ENCODE data around the gene DLG2. TPM values are rescaled to one million over a fixed set of nuclear protein-coding genes. Genes with fewer than 3 reads are reported as not detected.

Gene DLG2
- total and polyA plus RNA-seq, 2 of the 4 experiments (the other 2 are of a cell fraction) = 0.31 to 0.36 TPM

DNA sequence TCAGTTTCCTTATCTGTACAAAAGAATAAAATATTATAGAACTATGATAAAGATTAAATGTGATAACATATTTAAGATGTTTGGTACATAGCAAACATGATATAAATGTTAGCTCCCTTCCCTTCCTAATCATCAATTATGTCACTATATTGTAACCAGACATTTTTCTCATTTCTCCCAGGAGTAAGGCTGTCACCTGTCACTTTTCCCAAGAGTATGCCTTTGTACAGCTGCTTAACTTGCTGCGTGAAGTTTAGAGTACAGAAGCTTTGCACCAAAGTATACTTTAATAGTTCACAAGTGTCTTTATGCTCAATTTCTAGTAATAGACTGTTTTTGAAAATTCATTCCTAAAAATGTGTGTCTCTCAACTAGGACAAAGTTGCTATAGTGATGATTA is 186.9 kb downstream of the DLG2 start:
- no peak overlapping the region for H2AK5ac ChIP-seq (ENCODE audit: low read depth, low read length)
- H4K5ac ChIP-seq (ENCODE audit: low read depth, low read length) = no peak overlapping the region
- H2AK9ac ChIP-seq (replicated peaks; ENCODE audit: low read depth, low read length, poor library complexity) = no peak overlapping the region
- H2AFZ ChIP-seq (replicated peaks; ENCODE audit: low read length, poor library complexity) = no peak overlapping the region
- H3K18ac ChIP-seq (ENCODE audit: low read depth, low read length) = no peak overlapping the region
- H3K27ac ChIP-seq (ENCODE audit: insufficient read depth, low read length) = no peak overlapping the region
- no peak overlapping the region for H2BK15ac ChIP-seq (ENCODE audit: low read depth, low read length)
- no CpG with 5 or more reads among the region's 1 CpG for WGBS, 2 experiments (ENCODE audit: extremely low coverage in 2 of 2, insufficient read length in 1 of 2)
- no peak overlapping the region for H4K91ac ChIP-seq (ENCODE audit: insufficient read depth, low read depth, low read length)
- no peak overlapping the region for H3K14ac ChIP-seq (replicated peaks; ENCODE audit: low read depth, low read length)
- no peak overlapping the region for H3K9ac ChIP-seq (ENCODE audit: low read depth, low read length)
- CTCF ChIA-PET = no interaction called here
- POLR2A ChIA-PET (ENCODE audit: unreplicated experiment) = no interaction called here
- H3K56ac ChIP-seq (ENCODE audit: extremely low read depth, insufficient read depth, low read length) = no peak overlapping the region
- no peak overlapping the region for H2BK120ac ChIP-seq (ENCODE audit: low read depth, low read length)
- intact Hi-C loops (cut with micrococcal nuclease) = no loop called here
- DNase-seq = no peak
- no peaks in the 10 kb centered on the region for H3K4me1 ChIP-seq (ENCODE audit: control insufficient read depth, insufficient read depth, low read length)
- no peak overlapping the region for H3K4me3 ChIP-seq (ENCODE audit: insufficient read depth, low read depth, low read length)
- no peak overlapping the region for H3K23ac ChIP-seq (ENCODE audit: low read depth, low read length)
- H2BK5ac ChIP-seq (ENCODE audit: low read depth, low read length, poor library complexity, severe bottlenecking) = no peak overlapping the region
- TF ChIP-seq FOS (IDR thresholded peaks at IDR 0.05; ENCODE audit: low read depth, low read length) = no peak
- TF ChIP-seq, protein P1, sequence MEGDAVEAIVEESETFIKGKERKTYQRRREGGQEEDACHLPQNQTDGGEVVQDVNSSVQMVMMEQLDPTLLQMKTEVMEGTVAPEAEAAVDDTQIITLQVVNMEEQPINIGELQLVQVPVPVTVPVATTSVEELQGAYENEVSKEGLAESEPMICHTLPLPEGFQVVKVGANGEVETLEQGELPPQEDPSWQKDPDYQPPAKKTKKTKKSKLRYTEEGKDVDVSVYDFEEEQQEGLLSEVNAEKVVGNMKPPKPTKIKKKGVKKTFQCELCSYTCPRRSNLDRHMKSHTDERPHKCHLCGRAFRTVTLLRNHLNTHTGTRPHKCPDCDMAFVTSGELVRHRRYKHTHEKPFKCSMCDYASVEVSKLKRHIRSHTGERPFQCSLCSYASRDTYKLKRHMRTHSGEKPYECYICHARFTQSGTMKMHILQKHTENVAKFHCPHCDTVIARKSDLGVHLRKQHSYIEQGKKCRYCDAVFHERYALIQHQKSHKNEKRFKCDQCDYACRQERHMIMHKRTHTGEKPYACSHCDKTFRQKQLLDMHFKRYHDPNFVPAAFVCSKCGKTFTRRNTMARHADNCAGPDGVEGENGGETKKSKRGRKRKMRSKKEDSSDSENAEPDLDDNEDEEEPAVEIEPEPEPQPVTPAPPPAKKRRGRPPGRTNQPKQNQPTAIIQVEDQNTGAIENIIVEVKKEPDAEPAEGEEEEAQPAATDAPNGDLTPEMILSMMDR (conservative IDR thresholded peaks at IDR 0.05; ENCODE audit: low read depth, low read length) = no peak
- TF ChIP-seq SMC3 (IDR thresholded peaks at IDR 0.05; ENCODE audit: low read depth, low read length) = no peak
- no peak for TF ChIP-seq MXI1 (IDR thresholded peaks at IDR 0.05; ENCODE audit: borderline replicate concordance, low read depth, low read length)
- no peak for TF ChIP-seq RAD21 (IDR thresholded peaks at IDR 0.05; ENCODE audit: low read length)
- TF ChIP-seq MAZ (IDR thresholded peaks at IDR 0.05; ENCODE audit: borderline replicate concordance, low read depth, low read length) = no peak
- no peak for TF ChIP-seq CHD1 (IDR thresholded peaks at IDR 0.05; ENCODE audit: low read depth, low read length)
- no peak for TF ChIP-seq POLR2A (IDR thresholded peaks at IDR 0.05; ENCODE audit: low read depth, low read length)
- no peak for TF ChIP-seq RCOR1 (IDR thresholded peaks at IDR 0.05; ENCODE audit: insufficient replicate concordance, low read length)
- TF ChIP-seq ELK1 (IDR thresholded peaks at IDR 0.05; ENCODE audit: borderline replicate concordance, low read depth, low read length) = no peak
- no peak for TF ChIP-seq BHLHE40 (IDR thresholded peaks at IDR 0.05; ENCODE audit: low read depth, low read length)
- TF ChIP-seq, protein P2, sequence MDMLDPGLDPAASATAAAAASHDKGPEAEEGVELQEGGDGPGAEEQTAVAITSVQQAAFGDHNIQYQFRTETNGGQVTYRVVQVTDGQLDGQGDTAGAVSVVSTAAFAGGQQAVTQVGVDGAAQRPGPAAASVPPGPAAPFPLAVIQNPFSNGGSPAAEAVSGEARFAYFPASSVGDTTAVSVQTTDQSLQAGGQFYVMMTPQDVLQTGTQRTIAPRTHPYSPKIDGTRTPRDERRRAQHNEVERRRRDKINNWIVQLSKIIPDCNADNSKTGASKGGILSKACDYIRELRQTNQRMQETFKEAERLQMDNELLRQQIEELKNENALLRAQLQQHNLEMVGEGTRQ (IDR thresholded peaks at IDR 0.05; ENCODE audit: low read depth, low read length) = no peak
- TF ChIP-seq MAFK (IDR thresholded peaks at IDR 0.05; ENCODE audit: low read depth, low read length) = no peak
- no peak for TF ChIP-seq NFE2L2 (IDR thresholded peaks at IDR 0.05; ENCODE audit: low read depth, low read length)
- TF ChIP-seq RFX5 (IDR thresholded peaks at IDR 0.05; ENCODE audit: low read depth, low read length) = no peak
- TF ChIP-seq CEBPB (IDR thresholded peaks at IDR 0.05; ENCODE audit: low read depth, low read length) = no peak
- BruUV-seq (replicated peaks) = no TSS peak
- ATAC-seq (ENCODE audit: low read depth) = no peak
- peaks cover 3% of the 10 kb centered on the region; the same call in 1 of the 2 replicates for H3K9me3 ChIP-seq (ENCODE audit: control insufficient read depth, insufficient read depth, low read length)
- no peak overlapping the region for H4K8ac ChIP-seq (ENCODE audit: low read depth in 2 of 2, low read length in 2 of 2)
- dilution Hi-C loops (cut with HindIII; ENCODE audit: low sequenced_read_pairs, unreplicated experiment) = no loop called here
- no peak overlapping the region for H3K4ac ChIP-seq (ENCODE audit: low read depth, low read length)
- no peaks in the 10 kb centered on the region for H4K20me1 ChIP-seq (ENCODE audit: insufficient read depth, low read length)
- no peak overlapping the region for H3K4me2 ChIP-seq (ENCODE audit: low read depth, low read length)
- H3K9me1 ChIP-seq (ENCODE audit: insufficient read depth, low read length) = no peaks in the 10 kb centered on the region
- no peaks in the 10 kb centered on the region for H3K36me3 ChIP-seq (ENCODE audit: control insufficient read depth, insufficient read depth, low read length)
- in situ Hi-C loops (cut with MboI; ENCODE audit: low sequenced_read_pairs) = no loop called here
- H3K79me1 ChIP-seq (ENCODE audit: low read depth in 1 of 2, low read length in 2 of 2) = no peaks in the 10 kb centered on the region
- H3K27me3 ChIP-seq (ENCODE audit: control insufficient read depth, insufficient read depth, low read length) = no peaks in the 10 kb centered on the region
- H2BK20ac ChIP-seq (ENCODE audit: low read depth, low read length) = no peak overlapping the region

All from IMR-90 (cell line).